GM19351 (cell line): Measurements from ENCODE around the gene TOMM20.
"Not testable (repeated sequence)": the region's sequence is repeated elsewhere in the genome, so short reads cannot be mapped to it uniquely, and the experiment has no call there.

Source experiments
- ATAC-seq: cut with Tn5 transposase; IDR thresholded peaks from one replicate; pipeline ENCODE4 v1.9.1; 2021; ENCODE audit warnings: mild to moderate bottlenecking, moderate library complexity; ENCODE audit not compliant: unreplicated experiment

The TOMM20 gene

DNA sequence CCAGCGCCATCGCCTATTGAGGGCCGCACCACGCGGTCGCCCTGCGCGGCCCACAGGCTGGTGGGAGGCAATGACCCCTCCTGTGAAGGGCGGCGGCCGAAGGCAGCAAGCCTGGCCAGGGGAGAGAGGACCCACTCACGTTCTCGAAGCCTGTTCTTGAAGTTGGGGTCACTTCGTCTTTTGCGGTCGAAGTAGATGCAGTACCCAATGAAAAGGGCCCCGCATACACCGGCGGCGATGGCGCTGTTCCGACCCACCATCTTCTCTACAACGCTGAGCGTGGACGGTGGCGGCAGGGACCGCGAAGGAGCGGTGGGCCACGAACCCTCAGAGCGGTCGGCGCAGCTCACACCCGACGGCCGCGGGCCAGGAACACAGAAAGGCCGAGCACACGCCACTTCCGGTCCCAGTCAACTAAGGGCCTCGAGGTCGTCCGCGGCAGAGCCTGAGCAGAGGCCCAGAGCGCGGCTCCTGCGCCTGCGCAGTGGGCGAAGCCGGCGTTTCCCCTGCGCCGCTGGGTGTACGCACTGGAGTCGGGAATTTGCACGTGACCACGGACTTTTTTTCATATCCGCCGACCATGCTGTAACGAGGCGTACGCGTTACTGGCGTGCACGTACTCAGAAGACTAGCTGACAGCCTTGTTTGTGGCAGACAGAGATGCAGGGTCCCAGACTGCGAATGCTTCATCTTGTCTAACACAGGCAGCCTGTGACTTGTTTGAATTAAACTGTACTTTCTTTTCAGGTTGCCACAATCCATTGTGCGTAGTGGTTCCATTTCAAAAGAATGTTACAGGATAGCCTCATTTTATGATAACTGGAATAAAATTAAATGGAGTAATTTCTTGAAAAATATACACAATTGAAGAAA is at the start of gene TOMM20:
Gene TOMM20, minus strand, starts transcription at position 382 of the 873 bp plus-strand sequence. Its CDS starts 122 bp downstream, at position 260.
- ATAC-seq = peak; percentile 90

DNA sequence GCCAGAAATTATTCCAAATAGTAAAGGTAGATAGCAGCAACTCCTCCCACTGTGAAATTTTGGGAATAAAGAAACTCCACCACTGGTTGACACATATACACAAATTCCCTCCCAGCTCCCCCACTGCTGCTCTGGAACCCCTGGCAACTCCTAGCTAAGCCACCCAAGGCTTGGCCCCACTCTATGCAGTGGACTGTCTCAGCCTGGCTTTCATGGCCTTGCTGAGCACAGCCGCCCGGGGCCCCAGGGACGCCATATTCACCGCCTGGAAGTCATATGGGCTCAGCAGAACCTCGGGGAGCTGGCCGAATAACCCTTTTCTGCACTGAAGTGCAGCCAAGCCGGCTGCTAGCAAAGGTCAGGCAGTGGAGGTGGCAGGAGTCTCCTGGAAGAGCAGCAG is 47.8 kb upstream of the TOMM20 start:
- ATAC-seq = no peak

- no peak for ATAC-seq
These were observed 41.3 kb upstream of the TOMM20 start for GRCh38 chr1:235169986-235170385.

GRCh38 chr1:235168375-235168774 is 39.7 kb upstream of the TOMM20 start:
- ATAC-seq = no peak

DNA sequence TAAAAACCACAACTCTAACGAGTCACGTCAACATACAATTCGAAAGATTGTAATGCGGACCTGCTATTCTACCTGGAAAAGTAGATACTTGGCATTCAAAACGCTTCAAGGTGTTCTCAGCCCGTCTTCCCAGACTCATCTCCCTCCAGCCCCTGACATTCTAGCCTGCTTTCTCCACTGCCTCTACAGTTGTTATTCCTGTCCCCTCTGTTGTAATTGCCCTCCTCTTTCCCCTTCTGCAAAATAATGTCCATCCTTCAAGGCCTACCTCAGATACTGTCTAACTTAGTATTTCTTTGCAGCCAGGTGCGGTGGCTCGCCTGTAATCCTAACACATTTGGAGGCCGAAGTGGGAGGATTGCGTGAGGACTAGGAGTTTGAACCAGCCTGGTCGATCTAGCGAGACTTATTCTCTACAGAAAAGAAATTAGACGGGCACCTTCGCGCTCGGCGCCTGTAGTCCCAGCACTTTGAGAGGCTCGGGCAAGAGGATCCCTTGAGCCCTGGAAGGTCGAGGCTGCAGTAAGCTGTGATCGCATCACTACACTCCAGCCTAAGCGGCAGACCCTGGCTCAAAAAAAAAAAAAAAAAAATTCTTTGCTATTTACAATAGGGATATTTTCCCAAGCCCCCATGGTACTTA is 33.2 kb upstream of the TOMM20 start:
- no peak for ATAC-seq

DNA sequence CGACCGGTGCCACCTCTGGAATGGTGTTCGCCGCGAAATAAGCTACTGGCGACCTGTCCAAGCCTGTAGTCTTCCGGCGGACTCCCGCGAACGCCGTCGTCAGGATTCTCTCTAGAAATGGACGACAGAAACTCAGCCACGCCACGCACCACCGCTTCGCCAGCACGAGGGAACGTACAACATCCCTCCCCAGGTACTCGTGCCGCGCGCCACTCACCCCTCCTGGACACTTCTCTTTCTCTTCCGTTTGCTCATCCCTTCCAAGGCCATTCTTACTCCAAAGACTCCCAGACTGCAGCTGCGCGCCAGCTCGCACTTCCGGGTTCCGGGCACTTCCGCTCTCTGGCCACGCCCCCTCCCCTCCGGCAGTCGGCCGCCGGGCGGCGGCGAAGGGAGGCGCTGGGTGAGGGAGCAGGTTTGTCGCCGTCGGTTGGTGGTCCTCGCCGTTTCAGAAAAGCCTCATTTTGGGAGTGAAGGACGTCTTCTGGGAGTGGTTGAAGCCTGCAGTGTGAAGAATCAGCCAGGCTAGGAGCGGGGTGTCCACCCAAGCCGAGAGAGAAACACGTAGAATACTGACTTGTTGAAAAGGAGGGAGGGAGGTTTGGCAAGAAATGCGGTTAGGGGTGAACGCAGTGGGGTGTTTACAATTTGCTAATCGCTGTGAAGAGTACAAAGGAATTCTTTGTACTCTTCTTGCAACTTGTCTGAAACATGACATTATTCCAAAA is 32.5 kb upstream of the TOMM20 start, which contains the start of gene RBM34:
Gene RBM34, minus strand, starts transcription at position 294 of the 728 bp plus-strand sequence. Its CDS starts 24 bp downstream, at position 270.
- peak; percentile 90 for ATAC-seq

- peak; percentile 54 for ATAC-seq
These were observed 31.8 kb upstream of the TOMM20 start for GRCh38 chr1:235160383-235160956.

DNA sequence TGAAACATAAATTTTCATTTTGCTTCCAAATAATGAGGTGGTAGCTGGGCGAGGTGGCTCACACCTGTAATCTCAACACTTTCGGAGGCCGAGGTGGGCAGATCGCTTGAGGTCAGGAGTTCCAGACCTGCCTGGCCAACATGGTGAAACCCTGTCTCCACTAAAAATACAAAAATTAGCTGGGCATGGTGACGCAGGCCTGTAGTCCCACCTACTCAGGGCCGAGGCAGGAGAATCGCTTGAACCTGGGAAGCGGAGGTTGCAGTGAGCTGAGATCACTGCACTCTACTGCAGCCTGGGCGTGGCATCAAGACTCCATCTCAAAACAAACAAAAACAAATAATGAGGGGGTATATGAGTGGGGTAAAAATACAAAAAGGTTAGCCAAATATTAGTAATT is 31.3 kb upstream of the TOMM20 start:
- not testable (repeated sequence) for ATAC-seq

DNA sequence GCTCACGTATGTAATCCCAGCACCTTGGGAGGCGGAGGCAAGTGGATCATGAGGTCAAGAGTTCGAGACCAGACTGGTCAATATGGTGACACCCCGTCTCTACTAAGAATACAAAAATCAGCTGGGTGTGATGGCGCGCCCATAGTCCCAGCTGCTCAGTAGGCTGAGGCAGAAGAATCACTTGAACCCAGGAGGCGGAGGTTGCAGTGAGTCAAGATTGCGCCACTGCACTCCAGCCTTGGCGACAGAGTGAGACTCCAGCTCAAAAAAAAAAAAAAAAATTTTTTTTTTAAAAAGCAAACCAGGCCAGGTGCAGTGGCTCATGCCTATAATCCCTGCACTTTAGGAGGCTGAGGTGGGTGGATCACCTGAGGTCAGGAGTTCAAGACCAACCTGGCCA is 30.6 kb upstream of the TOMM20 start:
- ATAC-seq = not testable (repeated sequence)

GRCh38 chr1:235158680-235159079 is 30.0 kb upstream of the TOMM20 start:
- ATAC-seq = no peak

GRCh38 chr1:235157150-235157549 is 28.5 kb upstream of the TOMM20 start:
- no peak for ATAC-seq

- no peak for ATAC-seq
These were observed 28.1 kb upstream of the TOMM20 start for GRCh38 chr1:235156740-235157139.

DNA sequence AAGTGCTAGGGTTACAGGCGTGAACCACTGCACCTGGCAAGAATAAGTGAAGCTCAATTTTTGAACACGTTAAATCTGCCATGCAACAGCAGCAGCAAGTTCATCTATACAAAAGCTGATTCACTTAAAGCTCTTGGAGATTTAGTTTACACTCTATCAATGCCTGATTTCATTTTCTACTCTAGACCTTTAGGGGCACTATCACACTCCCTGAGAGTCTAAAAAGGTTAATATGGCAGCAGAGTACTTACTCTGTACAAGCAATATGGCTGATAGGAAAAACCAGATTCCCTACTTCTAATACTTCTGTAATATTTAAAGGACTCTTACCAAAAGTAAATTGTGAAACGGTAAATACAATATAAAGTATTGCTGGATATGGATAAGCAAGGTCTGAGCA is 27.6 kb upstream of the TOMM20 start:
- ATAC-seq = no peak

DNA sequence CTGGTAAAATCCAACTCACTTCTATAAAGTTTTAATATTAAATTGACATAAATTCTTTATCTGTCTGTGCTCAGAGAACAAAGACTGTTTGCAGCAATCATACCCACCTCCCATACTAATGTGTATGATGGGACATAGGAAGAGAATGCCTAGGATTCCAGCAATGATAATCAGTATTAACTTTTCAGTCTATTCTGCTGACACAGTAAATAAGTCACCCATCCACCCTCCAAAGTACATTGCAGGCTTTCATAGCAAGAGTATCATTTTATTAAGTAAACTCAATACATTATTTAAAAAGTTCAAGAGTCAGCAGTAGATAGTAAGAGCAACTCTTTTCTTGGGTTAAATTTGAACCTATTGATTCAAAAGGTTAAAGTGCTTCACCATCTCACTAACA is 23.6 kb upstream of the TOMM20 start:
- no peak for ATAC-seq

DNA sequence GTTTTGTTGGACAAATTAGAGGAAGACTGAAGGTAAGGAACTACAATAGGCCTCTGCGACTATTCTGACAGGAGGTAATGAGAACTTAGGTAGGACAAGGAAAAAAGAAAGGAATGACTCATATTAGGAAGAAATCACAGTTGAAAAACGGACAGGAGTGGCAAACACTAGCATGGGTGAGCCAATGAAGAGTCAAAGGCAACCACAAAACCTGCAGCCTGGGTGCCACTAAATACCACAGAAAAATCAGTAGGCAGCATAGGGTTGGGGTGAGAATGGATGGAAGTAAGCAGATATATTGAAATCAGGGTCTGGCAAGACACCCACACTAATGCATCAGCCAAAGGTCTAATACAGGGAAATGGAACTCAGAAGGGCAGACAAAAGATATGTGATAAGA is 22.4 kb upstream of the TOMM20 start:
- no peak for ATAC-seq

GRCh38 chr1:235149824-235150223 is 21.2 kb upstream of the TOMM20 start:
- ATAC-seq = no peak

GRCh38 chr1:235147269-235147668 is 18.6 kb upstream of the TOMM20 start:
- no peak for ATAC-seq

DNA sequence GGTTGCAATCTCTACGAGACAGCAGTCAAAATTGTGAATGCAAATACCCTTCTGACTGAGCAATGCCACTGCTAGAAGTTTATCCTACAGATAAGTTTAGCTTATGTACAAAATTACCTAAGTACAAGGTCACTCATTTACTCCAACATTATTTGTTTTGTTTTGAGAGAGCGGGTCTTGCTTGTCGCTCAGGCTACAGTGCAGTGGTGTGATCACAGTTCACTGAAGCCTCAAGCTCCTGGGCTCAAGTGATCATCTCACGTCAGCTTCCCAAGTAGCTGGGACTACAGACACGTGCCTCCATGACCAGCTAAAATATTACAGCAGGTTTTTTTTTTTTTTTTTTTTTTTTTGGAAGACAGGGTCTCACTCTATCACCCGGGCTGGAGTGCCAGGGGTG is 17.0 kb upstream of the TOMM20 start:
- no peak for ATAC-seq

- ATAC-seq = no peak
These were observed 14.4 kb upstream of the TOMM20 start for GRCh38 chr1:235142991-235143390.

DNA sequence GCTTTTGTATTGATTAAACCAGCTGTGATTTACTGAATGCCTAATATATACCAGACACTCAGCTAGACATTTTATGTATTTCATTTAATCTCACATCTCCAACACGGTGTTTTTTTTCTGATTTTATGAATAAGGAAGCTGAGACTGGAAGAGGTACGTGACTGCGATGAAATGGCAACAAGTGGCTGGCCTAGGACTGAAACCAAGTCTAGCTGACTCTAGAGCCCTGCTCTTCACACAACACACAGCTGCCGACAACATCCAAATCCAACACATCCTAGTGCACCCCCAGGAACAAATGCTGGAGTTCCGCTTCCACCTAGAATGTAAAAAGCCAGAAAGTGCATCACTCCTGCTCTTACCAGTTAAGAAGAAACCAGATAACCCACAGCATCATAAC is 10.7 kb upstream of the TOMM20 start:
- no peak for ATAC-seq

- ATAC-seq = no peak
These were observed 10.2 kb upstream of the TOMM20 start for GRCh38 chr1:235138821-235139220.
